HG03521 (cell line): ENCODE measurements around the gene FAM78A.

Source experiments
- ATAC-seq: cut with Tn5 transposase; IDR thresholded peaks from one replicate; pipeline ENCODE4 v1.9.1; 2021; ENCODE audit warnings: mild to moderate bottlenecking, moderate library complexity; ENCODE audit not compliant: unreplicated experiment

FAM78A gene

GRCh38 chr9:131240047-131240921, 36.0 kb downstream of the FAM78A start:
- ATAC-seq, result no peak

- ATAC-seq, result no peak
Measured at GRCh38 chr9:131239161-131239975, 36.9 kb downstream of the FAM78A start.

GRCh38 chr9:131238402-131239021, 37.8 kb downstream of the FAM78A start:
- ATAC-seq, result peak; percentile 26

- peak; percentile 81 for ATAC-seq
Measured at GRCh38 chr9:131237931-131238401, 38.3 kb downstream of the FAM78A start.

- ATAC-seq, result no peak
Measured at GRCh38 chr9:131237291-131237690, 39.0 kb downstream of the FAM78A start.

GRCh38 chr9:131236761-131237160, 39.5 kb downstream of the FAM78A start:
- no peak for ATAC-seq

- no peak for ATAC-seq
Measured at GRCh38 chr9:131236161-131236560, 40.1 kb downstream of the FAM78A start.

- no peak for ATAC-seq
Measured at GRCh38 chr9:131235480-131235851, 40.8 kb downstream of the FAM78A start.

- no peak for ATAC-seq
Measured at GRCh38 chr9:131234799-131235479, 41.4 kb downstream of the FAM78A start.

- ATAC-seq, result no peak
Measured at GRCh38 chr9:131233995-131234394, 42.3 kb downstream of the FAM78A start.

- ATAC-seq, result no peak
Measured at GRCh38 chr9:131233556-131233955, 42.8 kb downstream of the FAM78A start.

GRCh38 chr9:131228988-131229387, 47.3 kb downstream of the FAM78A start:
- no peak for ATAC-seq

GRCh38 chr9:131227959-131228460, 48.3 kb downstream of the FAM78A start:
- no peak for ATAC-seq

GRCh38 chr9:131227112-131227958, 49.0 kb downstream of the FAM78A start:
- no peak for ATAC-seq

- no peak for ATAC-seq
Measured at GRCh38 chr9:131226226-131226625, 50.1 kb downstream of the FAM78A start.

- no peak for ATAC-seq
Measured at GRCh38 chr9:131222460-131222859, 53.9 kb downstream of the FAM78A start.

GRCh38 chr9:131220485-131220884, 55.8 kb downstream of the FAM78A start:
- ATAC-seq, result no peak

GRCh38 chr9:131218370-131218769, 57.9 kb downstream of the FAM78A start:
- no peak for ATAC-seq

GRCh38 chr9:131217331-131218031, 58.8 kb downstream of the FAM78A start:
- ATAC-seq, result no peak
